IMR-90 (cell line): Measurements from ENCODE around the gene TTC27.

Source experiments
- BHLHE40 ChIP-seq: fragments of 150-350 bp; IDR thresholded peaks from 2 replicates; pipeline ENCODE4 v1.6.1; 2016; ENCODE audit warnings: mild to moderate bottlenecking, low read depth, low read length
- FOS ChIP-seq: fragments of 150-350 bp; IDR thresholded peaks from 2 replicates; pipeline ENCODE4 v1.6.1; 2016; ENCODE audit warnings: low read depth, low read length
- MXI1 ChIP-seq: IDR thresholded peaks from 2 replicates; pipeline ENCODE4 v1.6.1; 2012; ENCODE audit warnings: low read depth, mild to moderate bottlenecking, low read length, moderate library complexity, borderline replicate concordance
- POLR2A ChIP-seq: IDR thresholded peaks from 2 replicates; pipeline ENCODE4 v1.6.1; 2012; ENCODE audit warnings: mild to moderate bottlenecking, low read depth, low read length
- RAD21 ChIP-seq: IDR thresholded peaks from 2 replicates; pipeline ENCODE4 v1.6.1; 2012; ENCODE audit warnings: low read length, improper control_type of control experiment
- RCOR1 ChIP-seq: IDR thresholded peaks from 2 replicates; pipeline ENCODE4 v1.6.1; 2012; ENCODE audit warnings: mild to moderate bottlenecking, low read length, improper control_type of control experiment; ENCODE audit not compliant: insufficient replicate concordance
- RFX5 ChIP-seq: IDR thresholded peaks from 2 replicates; pipeline ENCODE4 v1.8.0; 2012; ENCODE audit warnings: low read depth, mild to moderate bottlenecking, low read length, moderate library complexity
- SMC3 ChIP-seq: fragments of 150-350 bp; IDR thresholded peaks from 2 replicates; pipeline ENCODE4 v1.6.1; 2016; ENCODE audit warnings: low read depth, mild to moderate bottlenecking, antibody characterized with exemption, low read length, moderate library complexity
- USF2 ChIP-seq: fragments of 150-350 bp; IDR thresholded peaks from 2 replicates; pipeline ENCODE4 v1.6.1; 2017; ENCODE audit warnings: mild to moderate bottlenecking, antibody characterized with exemption, low read length, low read depth
- TF ChIP-seq, protein P1 (sequence below): conservative IDR thresholded peaks from 2 replicates; pipeline ENCODE4 v1.5.1; 2012; ENCODE audit warnings: mild to moderate bottlenecking, low read depth, low read length, improper control_type of control experiment
- TF ChIP-seq, protein P2 (sequence below): fragments of 150-350 bp; IDR thresholded peaks from 2 replicates; pipeline ENCODE4 v1.6.1; 2016; ENCODE audit warnings: low read depth, mild to moderate bottlenecking, low read length, moderate library complexity, borderline replicate concordance

DNA sequence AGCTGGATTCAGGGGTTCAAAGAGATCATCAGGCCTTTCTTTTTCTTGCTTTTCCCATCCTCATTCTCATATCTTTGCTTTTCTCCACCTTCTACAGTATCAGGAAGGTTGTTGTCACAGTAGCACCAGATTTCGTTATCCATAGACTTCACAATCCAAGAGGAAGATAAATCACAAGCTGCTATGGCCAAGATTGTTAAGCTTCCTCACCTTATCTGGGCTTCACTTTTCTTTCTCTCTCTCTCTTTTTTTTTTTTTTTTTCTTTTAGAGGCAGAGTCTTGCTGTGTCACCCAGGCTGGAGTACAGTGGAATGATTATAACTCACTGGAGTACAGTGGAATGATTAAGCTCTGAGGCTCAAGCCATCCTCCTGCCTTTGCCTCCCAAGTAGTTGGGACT is 93.5 kb downstream of the TTC27 start:
- TF ChIP-seq BHLHE40 (no peak), RCOR1 (no peak), FOS (no peak), SMC3 (no peak), USF2 (no peak), RAD21 (no peak), POLR2A (no peak), RFX5 (no peak), MXI1 (no peak)
- TF ChIP-seq, protein P1, sequence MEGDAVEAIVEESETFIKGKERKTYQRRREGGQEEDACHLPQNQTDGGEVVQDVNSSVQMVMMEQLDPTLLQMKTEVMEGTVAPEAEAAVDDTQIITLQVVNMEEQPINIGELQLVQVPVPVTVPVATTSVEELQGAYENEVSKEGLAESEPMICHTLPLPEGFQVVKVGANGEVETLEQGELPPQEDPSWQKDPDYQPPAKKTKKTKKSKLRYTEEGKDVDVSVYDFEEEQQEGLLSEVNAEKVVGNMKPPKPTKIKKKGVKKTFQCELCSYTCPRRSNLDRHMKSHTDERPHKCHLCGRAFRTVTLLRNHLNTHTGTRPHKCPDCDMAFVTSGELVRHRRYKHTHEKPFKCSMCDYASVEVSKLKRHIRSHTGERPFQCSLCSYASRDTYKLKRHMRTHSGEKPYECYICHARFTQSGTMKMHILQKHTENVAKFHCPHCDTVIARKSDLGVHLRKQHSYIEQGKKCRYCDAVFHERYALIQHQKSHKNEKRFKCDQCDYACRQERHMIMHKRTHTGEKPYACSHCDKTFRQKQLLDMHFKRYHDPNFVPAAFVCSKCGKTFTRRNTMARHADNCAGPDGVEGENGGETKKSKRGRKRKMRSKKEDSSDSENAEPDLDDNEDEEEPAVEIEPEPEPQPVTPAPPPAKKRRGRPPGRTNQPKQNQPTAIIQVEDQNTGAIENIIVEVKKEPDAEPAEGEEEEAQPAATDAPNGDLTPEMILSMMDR, result no peak
- TF ChIP-seq, protein P2, sequence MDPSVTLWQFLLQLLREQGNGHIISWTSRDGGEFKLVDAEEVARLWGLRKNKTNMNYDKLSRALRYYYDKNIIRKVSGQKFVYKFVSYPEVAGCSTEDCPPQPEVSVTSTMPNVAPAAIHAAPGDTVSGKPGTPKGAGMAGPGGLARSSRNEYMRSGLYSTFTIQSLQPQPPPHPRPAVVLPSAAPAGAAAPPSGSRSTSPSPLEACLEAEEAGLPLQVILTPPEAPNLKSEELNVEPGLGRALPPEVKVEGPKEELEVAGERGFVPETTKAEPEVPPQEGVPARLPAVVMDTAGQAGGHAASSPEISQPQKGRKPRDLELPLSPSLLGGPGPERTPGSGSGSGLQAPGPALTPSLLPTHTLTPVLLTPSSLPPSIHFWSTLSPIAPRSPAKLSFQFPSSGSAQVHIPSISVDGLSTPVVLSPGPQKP, result no peak
